Trophoblast cell (in vitro differentiated cells and primary cell): ENCODE data around the gene TLL1.

Experiments used
- DNase-seq, 2 donors: peaks; one replicate each; pipeline ENCODE4 v3.0.0-alpha.2; 2016
- H2AFZ ChIP-seq: 2 replicates; pipeline ENCODE4 v1.6.1; 2013; ENCODE audit warnings: low read length, moderate library complexity, mild to moderate bottlenecking; ENCODE audit not compliant: insufficient read depth, poor library complexity
- H2AK5ac ChIP-seq: 2 replicates; pipeline ENCODE4 v1.6.1; 2013; ENCODE audit warnings: mild to moderate bottlenecking, low read length
- H2BK120ac ChIP-seq: 2 replicates; pipeline ENCODE4 v1.6.1; 2013; ENCODE audit warnings: low read length, mild to moderate bottlenecking, moderate library complexity; ENCODE audit not compliant: insufficient read depth, poor library complexity
- H2BK12ac ChIP-seq: 2 replicates; pipeline ENCODE4 v1.6.1; 2013; ENCODE audit warnings: mild to moderate bottlenecking, low read length, moderate library complexity
- H2BK5ac ChIP-seq: 2 replicates; pipeline ENCODE4 v1.6.1; 2013; ENCODE audit warnings: low read length, low read depth, moderate library complexity, mild to moderate bottlenecking; ENCODE audit not compliant: poor library complexity
- H3K14ac ChIP-seq: 2 replicates; pipeline ENCODE4 v1.6.1; 2013; ENCODE audit warnings: mild to moderate bottlenecking, low read length
- H3K18ac ChIP-seq: 2 replicates; pipeline ENCODE4 v1.6.1; 2013; ENCODE audit warnings: mild to moderate bottlenecking, low read length
- H3K23ac ChIP-seq: 2 replicates; pipeline ENCODE4 v1.6.1; 2013; ENCODE audit warnings: low read length
- H3K27ac ChIP-seq: 2 replicates; pipeline ENCODE4 v1.5.1; 2013; ENCODE audit warnings: low read depth, mild to moderate bottlenecking, inconsistent platforms, low read length, moderate library complexity
- H3K27me3 ChIP-seq: 2 replicates; pipeline ENCODE4 v1.6.1; 2013; ENCODE audit warnings: inconsistent platforms, mild to moderate bottlenecking, low read length, moderate library complexity; ENCODE audit not compliant: insufficient read depth
- H3K36me3 ChIP-seq, 2 experiments: 1 replicate in 1 of 2; 2 replicates in 1 of 2; pipeline ENCODE4 v1.6.1; 2013; ENCODE audit warnings: low read length in 2 of 2, mild to moderate bottlenecking in 2 of 2, moderate library complexity in 1 of 2; ENCODE audit not compliant: insufficient read depth in 2 of 2, control insufficient read depth in 1 of 2
- H3K4ac ChIP-seq: 2 replicates; pipeline ENCODE4 v1.6.1; 2013; ENCODE audit warnings: low read depth, mild to moderate bottlenecking, low read length, moderate library complexity
- H3K4me1 ChIP-seq, 2 experiments: 1 replicate in 1 of 2; 2 replicates in 1 of 2; pipeline ENCODE4 v1.6.1; 2013; ENCODE audit warnings: low read length in 2 of 2, mild to moderate bottlenecking in 2 of 2, moderate library complexity in 1 of 2; ENCODE audit not compliant: insufficient read depth in 2 of 2, control insufficient read depth in 1 of 2
- H3K4me2 ChIP-seq: 2 replicates; pipeline ENCODE4 v1.6.1; 2013; ENCODE audit warnings: inconsistent platforms, mild to moderate bottlenecking, low read length, moderate library complexity
- H3K4me3 ChIP-seq: 2 replicates; pipeline ENCODE4 v1.5.1; 2013; ENCODE audit warnings: mild to moderate bottlenecking, low read depth, low read length, inconsistent platforms
- H3K79me1 ChIP-seq: one replicate; pipeline ENCODE4 v1.6.1; 2013; ENCODE audit warnings: low read length
- H3K79me2 ChIP-seq: 2 replicates; pipeline ENCODE4 v1.6.1; 2013; ENCODE audit warnings: low read length, mild to moderate bottlenecking; ENCODE audit not compliant: control insufficient read depth, insufficient read depth, poor library complexity
- H3K9ac ChIP-seq: 2 replicates; pipeline ENCODE4 v1.6.1; 2013; ENCODE audit warnings: mild to moderate bottlenecking, low read length
- H3K9me3 ChIP-seq: 2 replicates; pipeline ENCODE4 v1.6.1; 2013; ENCODE audit warnings: low read depth, mild to moderate bottlenecking, control low read depth, inconsistent platforms, low read length; ENCODE audit not compliant: insufficient read depth
- H4K12ac ChIP-seq: 2 replicates; pipeline ENCODE4 v1.6.1; 2013; ENCODE audit warnings: low read depth, mild to moderate bottlenecking, low read length, moderate library complexity
- H4K8ac ChIP-seq: 2 replicates; pipeline ENCODE4 v1.6.1; 2013; ENCODE audit warnings: low read depth, mild to moderate bottlenecking, low read length, moderate library complexity
- H4K91ac ChIP-seq: one replicate; pipeline ENCODE4 v1.6.1; 2013; ENCODE audit warnings: low read depth, mild to moderate bottlenecking, low read length, moderate library complexity
- WGBS: extraction: QIAGEN DNeasy Blood & Tissue Kit; methylation state at CpG from one replicate; pipeline ENCODE4 v1.1.7; 2013; ENCODE audit warnings: missing lambda C conversion rate; ENCODE audit not compliant: insufficient read length, insufficient coverage; ENCODE audit errors: extremely low coverage; 5-methylcytosine and 5-hydroxymethylcytosine counted together

The TLL1 gene

GRCh38 chr4:166091146-166091545 lies 218.1 kb downstream of the TLL1 start:
- H3K4ac ChIP-seq = no peak overlapping the region
- H4K91ac ChIP-seq = no peak overlapping the region
- H3K36me3 ChIP-seq = no peaks in the 10 kb centered on the region
- no peak overlapping the region for H3K9ac ChIP-seq
- H3K4me3 ChIP-seq = no peak overlapping the region
- H3K23ac ChIP-seq = no peak overlapping the region
- H2BK5ac ChIP-seq = no peak overlapping the region
- no peak overlapping the region for H2AFZ ChIP-seq
- H3K27me3 ChIP-seq = no peaks in the 10 kb centered on the region
- no peaks in the 10 kb centered on the region for H3K79me1 ChIP-seq
- no peak overlapping the region for H4K8ac ChIP-seq
- no peak for DNase-seq
- H3K18ac ChIP-seq = no peak overlapping the region
- H3K27ac ChIP-seq = no peak overlapping the region
- H2AK5ac ChIP-seq = no peak overlapping the region
- H3K79me2 ChIP-seq = no peaks in the 10 kb centered on the region
- no peak overlapping the region for H2BK120ac ChIP-seq
- H4K12ac ChIP-seq = no peak overlapping the region
- no peak overlapping the region for H2BK12ac ChIP-seq
- no peaks in the 10 kb centered on the region for H3K9me3 ChIP-seq
- H3K4me2 ChIP-seq = no peak overlapping the region
- no peaks in the 10 kb centered on the region for H3K4me1 ChIP-seq
- WGBS = no CpG with 5 or more reads among the region's 3 CpGs
- no peak overlapping the region for H3K14ac ChIP-seq

GRCh38 chr4:166091912-166092510 lies 219.0 kb downstream of the TLL1 start:
- Histone ChIP-seq H3K4me1 (no peaks in the 10 kb centered on the region), H3K79me2 (no peaks in the 10 kb centered on the region), H3K9ac (no peak overlapping the region), H3K4me2 (no peak overlapping the region), H4K91ac (no peak overlapping the region), H2AFZ (no peak overlapping the region), H3K79me1 (no peaks in the 10 kb centered on the region), H3K27me3 (no peaks in the 10 kb centered on the region), H2BK5ac (no peak overlapping the region), H3K9me3 (no peaks in the 10 kb centered on the region), H3K14ac (no peak overlapping the region), H3K18ac (no peak overlapping the region), H3K23ac (no peak overlapping the region), H3K4me3 (no peak overlapping the region), H2BK12ac (no peak overlapping the region), H4K8ac (no peak overlapping the region), H2BK120ac (no peak overlapping the region), H3K27ac (no peak overlapping the region), H3K36me3 (no peaks in the 10 kb centered on the region), H2AK5ac (no peak overlapping the region), H4K12ac (no peak overlapping the region), H3K4ac (no peak overlapping the region)
- no CpG with 5 or more reads among the region's 2 CpGs for WGBS
- DNase-seq = peak in 1 of 2 donors; percentile 75

GRCh38 chr4:166092797-166093290 lies 219.8 kb downstream of the TLL1 start:
- H3K4me1 ChIP-seq = no peaks in the 10 kb centered on the region
- H3K4me3 ChIP-seq = no peak overlapping the region
- H3K18ac ChIP-seq = no peak overlapping the region

GRCh38 chr4:166104623-166105022 lies 231.6 kb downstream of the TLL1 start:
- Histone ChIP-seq H3K9me3 (no peaks in the 10 kb centered on the region), H3K4me2 (no peak overlapping the region), H3K14ac (no peak overlapping the region), H3K18ac (no peak overlapping the region), H2BK120ac (no peak overlapping the region), H2AFZ (no peak overlapping the region), H3K79me1 (no peaks in the 10 kb centered on the region), H4K12ac (no peak overlapping the region), H3K36me3 (no peaks in the 10 kb centered on the region), H3K4me1 (no peaks in the 10 kb centered on the region), H3K9ac (no peak overlapping the region), H3K4ac (no peak overlapping the region), H2BK12ac (no peak overlapping the region), H3K27ac (no peak overlapping the region), H3K23ac (no peak overlapping the region), H4K91ac (no peak overlapping the region), H3K27me3 (no peaks in the 10 kb centered on the region), H2AK5ac (no peak overlapping the region), H2BK5ac (no peak overlapping the region), H3K79me2 (no peaks in the 10 kb centered on the region), H3K4me3 (no peak overlapping the region), H4K8ac (no peak overlapping the region)
- DNase-seq = no peak
- WGBS = no CpG with 5 or more reads among the region's 2 CpGs

More at GRCh38 chr4:166092797-166093290, 219.8 kb downstream of the TLL1 start:
- H3K4ac ChIP-seq = no peak overlapping the region
- H2BK120ac ChIP-seq = no peak overlapping the region
- H4K91ac ChIP-seq = no peak overlapping the region
- no peak overlapping the region for H2AFZ ChIP-seq
- no peaks in the 10 kb centered on the region for H3K79me2 ChIP-seq
- H3K36me3 ChIP-seq = no peaks in the 10 kb centered on the region
- no peak overlapping the region for H2BK12ac ChIP-seq
- no peak overlapping the region for H2AK5ac ChIP-seq
- H3K27ac ChIP-seq = no peak overlapping the region
- WGBS = no CpG with 5 or more reads among the region's 7 CpGs
- H3K23ac ChIP-seq = no peak overlapping the region
- no peaks in the 10 kb centered on the region for H3K79me1 ChIP-seq
- H4K12ac ChIP-seq = no peak overlapping the region
- no peaks in the 10 kb centered on the region for H3K9me3 ChIP-seq
- no peak overlapping the region for H3K14ac ChIP-seq
- H3K4me2 ChIP-seq = no peak overlapping the region
- no peak overlapping the region for H3K9ac ChIP-seq
- H3K27me3 ChIP-seq = no peaks in the 10 kb centered on the region
- H4K8ac ChIP-seq = no peak overlapping the region
- H2BK5ac ChIP-seq = no peak overlapping the region
- DNase-seq = no peak
